Lung (tissue), 12 donors: Measurements from ENCODE around the gene CNTN5. TPM values are rescaled to one million over a fixed set of nuclear protein-coding genes. Genes with fewer than 3 reads are reported as not detected.

Source experiments
- ATAC-seq: fragments of 200-7000 bp; cut with Tn5 transposase; one replicate; pipeline ENCODE4 v1.9.1; 2020; ENCODE audit warnings: moderate number of reproducible peaks; ENCODE audit not compliant: insufficient read depth, low FRiP score
- DNase-seq, 3 donors: peaks; one replicate each; pipeline ENCODE4 v3.0.0-alpha.2; 2013 to 2017
- H3K27ac ChIP-seq, 2 donors: one replicate each; pipeline ENCODE4 v1.5.1; 2013; ENCODE audit warnings: mild to moderate bottlenecking in 2 of 2, moderate library complexity in 2 of 2, control low read depth in 1 of 2, inconsistent platforms in 1 of 2, low read depth in 1 of 2, low read length in 1 of 2
- H3K27me3 ChIP-seq, 3 donors: one replicate each; pipeline ENCODE4 v1.5.1; 2013; ENCODE audit warnings: low read length in 2 of 3; ENCODE audit not compliant: control insufficient read depth in 3 of 3, insufficient read depth in 3 of 3
- H3K36me3 ChIP-seq, 4 donors: one replicate each; pipeline ENCODE4 v1.5.1; 2013; ENCODE audit warnings: low read length in 4 of 4, mild to moderate bottlenecking in 1 of 4, moderate library complexity in 1 of 4; ENCODE audit not compliant: control insufficient read depth in 4 of 4, insufficient read depth in 4 of 4
- H3K4me1 ChIP-seq, 5 donors: one replicate each; pipeline ENCODE4 v1.5.1; 2013; ENCODE audit warnings: low read length in 5 of 5, mild to moderate bottlenecking in 2 of 5, moderate library complexity in 1 of 5; ENCODE audit not compliant: control insufficient read depth in 5 of 5, insufficient read depth in 5 of 5
- H3K4me3 ChIP-seq: one replicate; pipeline ENCODE4 v1.5.1; 2013; ENCODE audit warnings: mild to moderate bottlenecking, control low read depth, moderate library complexity
- H3K9ac ChIP-seq, 2 donors: one replicate each; pipeline ENCODE4 v1.5.1; 2013; ENCODE audit warnings: low read length in 2 of 2, control low read depth in 1 of 2; ENCODE audit not compliant: insufficient read depth in 1 of 2
- H3K9me3 ChIP-seq, 4 donors: one replicate each; pipeline ENCODE4 v1.5.1; 2013; ENCODE audit warnings: low read length in 3 of 4, mild to moderate bottlenecking in 1 of 4, moderate library complexity in 1 of 4; ENCODE audit not compliant: control insufficient read depth in 4 of 4, insufficient read depth in 3 of 4
- CTCF ChIP-seq: IDR thresholded peaks from 2 replicates; pipeline ENCODE4 v1.5.1; 2012; ENCODE audit warnings: mild to moderate bottlenecking; ENCODE audit errors: control extremely low read depth, extremely low read depth
- WGBS, 2 donors: extraction: QIAGEN DNeasy Blood & Tissue Kit; methylation state at CpG; one replicate each; pipeline ENCODE4 v1.1.7; 2013; 5-methylcytosine and 5-hydroxymethylcytosine counted together
- polyA plus RNA-seq, 2 donors: library from polyadenylated mRNA; stranded (reverse); fragments of 200-250 nt; gene quantifications; one replicate each; pipeline ENCODE4 v1.2.1, GENCODE V29; 2013
- total RNA-seq, 2 donors: library from RNA; depleted of rRNA in 1 of 2; stranded (reverse); fragments of >200 nt in 1 of 2; gene quantifications; one replicate each; pipeline ENCODE4 v1.2.1, GENCODE V29; 2014 to 2021
- donor health status: control.
- donor health status: control.
- donor health status: Bipolar disorder and iron deficiency.
- donor health status: healthy.
- donor health status: DM: yes; HTN: yes; CAD: no.

CNTN5 gene
- total and polyA plus RNA-seq, 4 donors: 0.10 to 0.80 (median 0.44) TPM

GRCh38 chr11:99708928-99709672 lies 688.4 kb downstream of the CNTN5 start:
- no peak overlapping the region for H3K4me3 ChIP-seq
- no peaks in the 10 kb centered on the region for H3K9me3 ChIP-seq
- no peaks in the 10 kb centered on the region for H3K27me3 ChIP-seq
- H3K9ac ChIP-seq: no peak overlapping the region
- H3K27ac ChIP-seq: no peak overlapping the region
- DNase-seq (no peak), ATAC-seq (no peak)
- no peaks in the 10 kb centered on the region for H3K36me3 ChIP-seq
- no peak for TF ChIP-seq CTCF
- 73 to 74% methylated on average over 3 of the region's 3 CpGs for WGBS, 2 donors
- H3K4me1 ChIP-seq: peaks cover 0 to 4% (median 0%) of the 10 kb centered on the region in 5 donors

GRCh38 chr11:99716302-99716701 lies 695.6 kb downstream of the CNTN5 start:
- no peaks in the 10 kb centered on the region for H3K4me1 ChIP-seq
- H3K36me3 ChIP-seq: no peaks in the 10 kb centered on the region
- DNase-seq: no peak
- no peak overlapping the region for H3K27ac ChIP-seq
- no peaks in the 10 kb centered on the region for H3K27me3 ChIP-seq
- H3K9me3 ChIP-seq: peaks cover 0 to 8% (median under 1%) of the 10 kb centered on the region in 4 donors
- TF ChIP-seq CTCF: no peak
- H3K4me3 ChIP-seq: no peak overlapping the region
- ATAC-seq: no peak
- WGBS, 2 donors: 63 to 64% methylated on average over 3 of the region's 3 CpGs
- H3K9ac ChIP-seq: no peak overlapping the region

GRCh38 chr11:99718291-99718690 lies 697.5 kb downstream of the CNTN5 start:
- no peak overlapping the region for H3K9ac ChIP-seq
- no peaks in the 10 kb centered on the region for H3K36me3 ChIP-seq
- no peak for TF ChIP-seq CTCF
- ATAC-seq: no peak
- peaks cover 0 to 9% (median under 1%) of the 10 kb centered on the region in 4 donors for H3K9me3 ChIP-seq
- no peak overlapping the region for H3K27ac ChIP-seq
- no peaks in the 10 kb centered on the region for H3K27me3 ChIP-seq
- no peak for DNase-seq
- no peak overlapping the region for H3K4me3 ChIP-seq
- H3K4me1 ChIP-seq: no peaks in the 10 kb centered on the region
